CD4-positive, CD25-positive, alpha-beta regulatory T cell (primary cell): ENCODE data around the gene DACH1. TPM values are rescaled to one million over a fixed set of nuclear protein-coding genes. Genes with fewer than 3 reads are reported as not detected.

ENCODE experiments used
- ATAC-seq, 2 donors: fragments of 150-1000 bp; cut with Tn5 transposase; one replicate each; pipeline ENCODE4 v1.10.0; 2021; ENCODE audit warnings: low read depth in 2 of 2, moderate number of reproducible peaks in 2 of 2, moderate library complexity in 1 of 2
- DNase-seq, 3 donors: peaks; one replicate each; pipeline versions ENCODE4 v3.0.0 to v3.0.0-alpha.2; 2012 to 2022; ENCODE audit warnings: mixed read lengths in 1 of 3
- H3K27ac ChIP-seq: one replicate; pipeline ENCODE4 v1.7.0; 2013; ENCODE audit warnings: mild to moderate bottlenecking, low read length; ENCODE audit not compliant: insufficient read depth, poor library complexity, severe bottlenecking
- H3K27me3 ChIP-seq: one replicate; pipeline ENCODE4 v1.7.0; 2013; ENCODE audit warnings: low read length; ENCODE audit not compliant: control insufficient read depth, insufficient read depth
- H3K36me3 ChIP-seq: one replicate; pipeline ENCODE4 v1.7.0; 2013; ENCODE audit warnings: mild to moderate bottlenecking, low read length, moderate library complexity; ENCODE audit not compliant: control insufficient read depth, insufficient read depth
- H3K4me1 ChIP-seq: 2 replicates; pipeline ENCODE4 v1.7.0; 2013; ENCODE audit warnings: mild to moderate bottlenecking, low read length; ENCODE audit not compliant: insufficient read depth, control insufficient read depth, poor library complexity, severe bottlenecking
- H3K4me3 ChIP-seq: one replicate; pipeline ENCODE4 v1.7.0; 2013; ENCODE audit warnings: low read depth, mild to moderate bottlenecking, low read length, moderate library complexity
- H3K9me3 ChIP-seq, 2 experiments: 1 replicate in 1 of 2; 2 replicates in 1 of 2; pipeline ENCODE4 v1.7.0; 2013; ENCODE audit warnings: low read length in 2 of 2, mild to moderate bottlenecking in 1 of 2, moderate library complexity in 1 of 2; ENCODE audit not compliant: control insufficient read depth in 2 of 2
- H3K27ac Mint-ChIP-seq, 3 donors: one replicate each; pipeline ENCODE4 v1.8.0; 2020 to 2022; ENCODE audit warnings: mild to moderate bottlenecking in 3 of 3, mixed read lengths in 3 of 3, moderate library complexity in 2 of 3
- H3K27me3 Mint-ChIP-seq: one replicate; pipeline ENCODE4 v1.8.0; 2022; ENCODE audit warnings: mild to moderate bottlenecking, mixed read lengths
- H3K36me3 Mint-ChIP-seq: one replicate; pipeline ENCODE4 v1.8.0; 2020; ENCODE audit warnings: mixed read lengths
- H3K4me1 Mint-ChIP-seq, 4 donors: one replicate each; pipeline ENCODE4 v1.8.0; 2020 to 2022; ENCODE audit warnings: mixed read lengths in 4 of 4, mild to moderate bottlenecking in 1 of 4
- H3K4me3 Mint-ChIP-seq, 4 donors: one replicate each; pipeline ENCODE4 v1.8.0; 2020 to 2022; ENCODE audit warnings: mild to moderate bottlenecking in 4 of 4, mixed read lengths in 4 of 4, moderate library complexity in 3 of 4
- H3K9me3 Mint-ChIP-seq, 7 donors: one replicate each; pipeline ENCODE4 v1.8.0; 2020 to 2022; ENCODE audit warnings: mixed read lengths in 7 of 7, mild to moderate bottlenecking in 3 of 7, moderate library complexity in 2 of 7
- polyA plus RNA-seq, 4 donors: library from polyadenylated mRNA; unstranded; fragments of 300-500 nt; fragmentation: Illumina TruSeq; gene quantifications; one replicate each; pipeline ENCODE4 v1.2.3, GENCODE V29; 2021
- total RNA-seq: library from RNA; stranded (reverse); gene quantifications from one replicate; pipeline ENCODE4 v1.2.3, GENCODE V29; 2022

DACH1 gene
- total and polyA plus RNA-seq, 5 donors from 2014 or later: 0.47 TPM; not detected in 4

GRCh38 chr13:71514900-71515743, 351.9 kb downstream of the DACH1 start:
- Mint-ChIP-seq H3K27me3 (no peaks in the 10 kb centered on the region), H3K36me3 (no peaks in the 10 kb centered on the region), H3K4me3 (no peak overlapping the region), H3K9me3 (peaks cover 2 to 5% (median 3%) of the 10 kb centered on the region in 7 donors), H3K27ac (no peak overlapping the region), H3K4me1 (no peaks in the 10 kb centered on the region)
- Histone ChIP-seq H3K9me3 (no peaks in the 10 kb centered on the region), H3K27ac (no peak overlapping the region), H3K4me3 (no peak overlapping the region), H3K27me3 (no peaks in the 10 kb centered on the region), H3K36me3 (no peaks in the 10 kb centered on the region), H3K4me1 (no peaks in the 10 kb centered on the region)
- ATAC-seq (no peak), DNase-seq (no peak)

GRCh38 chr13:71513411-71514033, 353.5 kb downstream of the DACH1 start:
- no peaks in the 10 kb centered on the region for H3K9me3 ChIP-seq
- ATAC-seq (no peak), DNase-seq (no peak)
- Mint-ChIP-seq H3K4me3 (no peak overlapping the region), H3K4me1 (no peaks in the 10 kb centered on the region), H3K27me3 (no peaks in the 10 kb centered on the region), H3K27ac (no peak overlapping the region), H3K36me3 (no peaks in the 10 kb centered on the region), H3K9me3 (peaks cover 2 to 11% (median 7%) of the 10 kb centered on the region in 7 donors)
- H3K36me3 ChIP-seq: no peaks in the 10 kb centered on the region
- no peaks in the 10 kb centered on the region for H3K4me1 ChIP-seq
- H3K27ac ChIP-seq: no peak overlapping the region
- no peak overlapping the region for H3K4me3 ChIP-seq
- H3K27me3 ChIP-seq: no peaks in the 10 kb centered on the region

- Mint-ChIP-seq H3K9me3 (peaks cover 0 to 10% (median 3%) of the 10 kb centered on the region in 7 donors), H3K27me3 (no peaks in the 10 kb centered on the region), H3K4me3 (no peak overlapping the region), H3K27ac (no peak overlapping the region), H3K36me3 (no peaks in the 10 kb centered on the region), H3K4me1 (no peaks in the 10 kb centered on the region)
- ATAC-seq (no peak), DNase-seq (no peak)
- Histone ChIP-seq H3K4me1 (no peaks in the 10 kb centered on the region), H3K36me3 (no peaks in the 10 kb centered on the region), H3K4me3 (no peak overlapping the region), H3K9me3 (no peaks in the 10 kb centered on the region), H3K27ac (no peak overlapping the region), H3K27me3 (no peaks in the 10 kb centered on the region)
Observed at GRCh38 chr13:71503781-71504180, 363.2 kb downstream of the DACH1 start.

GRCh38 chr13:71499944-71500514, 367.0 kb downstream of the DACH1 start:
- DNase-seq (no peak), ATAC-seq (no peak)
- H3K9me3 ChIP-seq: no peaks in the 10 kb centered on the region
- H3K36me3 Mint-ChIP-seq: no peaks in the 10 kb centered on the region
- H3K4me1 ChIP-seq: no peaks in the 10 kb centered on the region
- H3K27me3 ChIP-seq: no peaks in the 10 kb centered on the region
- H3K4me3 Mint-ChIP-seq: no peak overlapping the region
- H3K4me3 ChIP-seq: no peak overlapping the region
- no peaks in the 10 kb centered on the region for H3K4me1 Mint-ChIP-seq
- peaks cover 0 to 10% (median 2%) of the 10 kb centered on the region in 7 donors for H3K9me3 Mint-ChIP-seq
- no peaks in the 10 kb centered on the region for H3K36me3 ChIP-seq
- H3K27ac Mint-ChIP-seq: no peak overlapping the region
- H3K27ac ChIP-seq: no peak overlapping the region
- H3K27me3 Mint-ChIP-seq: no peaks in the 10 kb centered on the region

GRCh38 chr13:71499235-71499634, 367.8 kb downstream of the DACH1 start:
- ATAC-seq: no peak
- no peaks in the 10 kb centered on the region for H3K36me3 Mint-ChIP-seq
- H3K27me3 Mint-ChIP-seq: no peaks in the 10 kb centered on the region
- no peak overlapping the region for H3K27ac ChIP-seq
- no peaks in the 10 kb centered on the region for H3K9me3 ChIP-seq
- H3K4me1 Mint-ChIP-seq: no peaks in the 10 kb centered on the region
- H3K4me3 Mint-ChIP-seq: no peak overlapping the region
- no peaks in the 10 kb centered on the region for H3K36me3 ChIP-seq
- H3K4me1 ChIP-seq: no peaks in the 10 kb centered on the region
- H3K4me3 ChIP-seq: no peak overlapping the region
- no peak overlapping the region for H3K27ac Mint-ChIP-seq
- no peaks in the 10 kb centered on the region for H3K27me3 ChIP-seq
- peaks cover 0 to 10% (median 2%) of the 10 kb centered on the region in 7 donors for H3K9me3 Mint-ChIP-seq
- DNase-seq: no peak

- no peak overlapping the region for H3K27ac Mint-ChIP-seq
- Histone ChIP-seq H3K9me3 (no peaks in the 10 kb centered on the region), H3K27me3 (no peaks in the 10 kb centered on the region), H3K4me1 (no peaks in the 10 kb centered on the region), H3K36me3 (no peaks in the 10 kb centered on the region), H3K27ac (no peak overlapping the region), H3K4me3 (no peak overlapping the region)
- ATAC-seq: no peak
- DNase-seq: no peak
- peaks cover 0 to 11% (median 4%) of the 10 kb centered on the region in 7 donors for H3K9me3 Mint-ChIP-seq
- no peaks in the 10 kb centered on the region for H3K4me1 Mint-ChIP-seq
- H3K4me3 Mint-ChIP-seq: no peak overlapping the region
- no peaks in the 10 kb centered on the region for H3K27me3 Mint-ChIP-seq
- no peaks in the 10 kb centered on the region for H3K36me3 Mint-ChIP-seq
Observed at GRCh38 chr13:71493189-71493588, 373.8 kb downstream of the DACH1 start.

GRCh38 chr13:71492346-71492871, 374.6 kb downstream of the DACH1 start:
- Mint-ChIP-seq H3K4me1 (no peaks in the 10 kb centered on the region), H3K36me3 (no peaks in the 10 kb centered on the region), H3K9me3 (peaks cover 0 to 9% (median 4%) of the 10 kb centered on the region in 7 donors), H3K27me3 (no peaks in the 10 kb centered on the region), H3K4me3 (no peak overlapping the region), H3K27ac (no peak overlapping the region)
- Histone ChIP-seq H3K9me3 (no peaks in the 10 kb centered on the region), H3K27ac (no peak overlapping the region), H3K36me3 (no peaks in the 10 kb centered on the region), H3K4me1 (no peaks in the 10 kb centered on the region), H3K4me3 (no peak overlapping the region), H3K27me3 (no peaks in the 10 kb centered on the region)
- ATAC-seq: no peak
- no peak for DNase-seq
